SKM-1 treated with dmso at 0.1 percent for 144 hours (cell line): ENCODE data around the gene STRN4.
"Not testable (repeated sequence)": the region's sequence is repeated elsewhere in the genome, so short reads cannot be mapped to it uniquely, and the experiment has no call there.

Experiments used
- DNase-seq: peaks from one replicate; lab custom pipeline; 2025; ENCODE audit not compliant: unreplicated experiment; lab: John Stamatoyannopoulos, UW

The STRN4 gene

DNA sequence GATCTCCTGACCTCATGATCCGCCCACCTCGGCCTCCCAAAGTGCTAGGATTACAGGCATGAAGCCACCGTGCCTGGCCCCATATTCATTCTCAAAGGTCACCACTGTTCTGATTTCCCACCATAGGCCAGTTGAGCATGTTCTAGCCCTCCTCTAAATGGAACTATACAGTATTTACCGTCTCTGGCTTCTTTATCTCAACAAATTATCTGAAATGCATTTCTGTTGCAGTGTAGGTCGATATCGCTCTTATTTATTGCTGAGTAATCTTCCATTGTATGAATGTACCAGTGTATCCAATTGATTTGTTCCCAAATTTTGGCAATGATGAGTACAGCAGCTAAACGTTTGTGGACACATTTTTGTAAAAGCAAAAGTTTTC, 26.8 kb upstream of the STRN4 start:
- DNase-seq: no peak

GRCh38 chr19:46772170-46773017, 26.1 kb upstream of the STRN4 start:
- no peak for DNase-seq

DNA sequence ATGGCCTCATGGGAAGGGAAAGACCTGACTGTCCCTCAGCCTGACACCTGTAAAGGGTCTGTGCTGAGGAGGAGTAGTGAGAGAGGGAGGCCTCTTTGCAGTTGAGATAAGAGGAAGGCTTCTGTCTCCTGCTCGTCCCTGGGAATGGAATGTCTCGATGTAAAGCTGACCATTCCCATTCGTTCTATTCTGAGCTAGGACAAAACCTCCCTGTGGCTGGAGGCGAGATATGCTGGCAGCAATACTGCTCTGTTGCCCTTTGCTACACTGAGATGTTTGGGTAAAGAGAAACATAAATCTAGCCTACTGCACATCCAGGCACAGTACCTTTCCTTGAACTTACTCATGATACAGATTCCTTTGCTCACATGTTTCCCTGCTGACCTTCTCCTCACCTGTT, 22.5 kb upstream of the STRN4 start:
- DNase-seq: not testable (repeated sequence)

DNA sequence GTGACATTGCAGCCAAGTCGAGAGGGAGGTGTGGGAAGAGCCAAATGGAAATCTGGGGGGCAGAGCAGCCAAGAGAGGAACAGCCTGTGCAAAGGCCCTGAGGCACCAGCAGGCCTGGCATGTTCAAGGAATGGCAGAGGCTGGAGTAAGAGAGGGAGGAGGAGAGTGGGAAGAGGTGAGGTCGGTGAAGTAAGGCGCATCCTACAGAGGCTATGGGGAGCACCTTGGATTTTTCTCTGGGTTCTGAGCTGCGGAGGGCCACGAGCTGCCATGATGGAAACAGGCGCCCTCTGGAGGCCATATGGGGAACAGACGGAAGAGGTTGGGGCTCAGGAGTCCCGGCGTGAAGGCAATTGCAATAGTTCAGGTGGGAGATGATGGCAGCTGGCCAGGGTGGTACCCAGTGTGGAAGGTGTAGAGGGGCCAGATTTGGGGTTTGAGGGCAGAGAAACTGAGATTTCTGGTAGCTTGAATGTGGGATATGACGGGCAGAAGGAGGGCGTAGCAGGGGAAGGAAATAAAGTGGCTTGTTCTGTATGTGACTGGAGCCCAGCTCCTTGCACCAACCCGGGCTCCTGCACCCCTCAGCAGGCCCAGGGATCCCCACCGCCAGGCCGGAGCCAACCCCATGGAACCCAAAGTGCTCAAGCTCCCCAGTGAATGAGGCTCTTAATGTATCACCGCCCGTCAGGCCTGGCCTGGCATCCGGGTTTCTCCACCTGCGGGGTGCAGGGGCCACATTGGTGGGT, 20.5 kb upstream of the STRN4 start:
- no peak for DNase-seq

DNA sequence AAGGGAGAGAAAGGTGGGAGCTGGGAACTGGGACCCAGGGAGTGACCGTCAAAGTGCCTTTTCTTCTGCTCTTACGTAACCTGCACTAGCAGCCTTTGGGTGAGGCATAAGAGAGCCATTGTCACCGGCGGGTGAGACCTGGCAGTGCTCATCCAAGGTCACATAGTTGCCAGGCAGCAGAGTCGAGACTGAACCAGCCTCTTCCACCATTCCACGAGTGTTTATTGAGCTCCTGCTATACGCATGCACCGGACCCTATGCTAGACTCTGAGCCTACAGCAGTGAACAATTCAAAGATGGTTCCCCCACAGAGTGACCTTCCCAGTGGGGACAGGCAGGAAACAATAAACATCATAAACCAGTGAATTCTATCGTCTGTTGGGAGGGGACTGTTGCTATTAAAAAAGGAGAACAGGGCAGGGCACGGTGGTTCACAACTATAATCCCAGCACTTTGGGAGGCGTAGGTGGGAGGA, 18.6 kb upstream of the STRN4 start:
- DNase-seq: no peak

DNA sequence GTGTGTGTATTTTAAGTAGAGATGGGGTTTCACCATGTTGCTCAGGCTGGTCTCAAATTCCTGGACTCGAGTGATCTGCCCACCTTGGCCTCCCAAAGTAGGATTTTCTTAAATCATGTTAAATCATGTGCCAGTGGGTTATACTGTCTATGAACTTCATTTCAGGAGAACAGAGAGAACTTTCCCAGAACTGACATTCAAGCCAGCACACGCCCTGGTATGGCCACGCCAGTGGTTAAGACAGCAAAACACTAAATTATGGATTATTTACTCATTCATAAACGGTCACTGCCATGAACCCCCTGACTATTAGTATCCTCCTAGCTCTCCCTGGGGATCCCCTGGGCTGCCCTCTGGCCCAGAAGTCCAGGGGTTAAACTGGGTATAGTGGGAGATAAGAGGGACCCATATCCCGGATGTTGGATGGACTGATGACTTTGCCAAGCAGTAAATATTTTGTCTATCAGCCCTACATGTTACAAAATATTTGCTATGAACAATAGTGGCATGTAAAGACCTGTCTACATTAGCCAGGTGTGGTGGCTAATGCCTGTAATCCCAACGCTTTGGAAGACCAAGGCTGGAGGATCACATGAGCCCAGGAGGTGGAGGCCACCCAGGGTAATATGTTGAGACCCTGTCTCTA, 16.1 kb upstream of the STRN4 start:
- no peak for DNase-seq

GRCh38 chr19:46761418-46761831, 15.2 kb upstream of the STRN4 start:
- DNase-seq: no peak

DNA sequence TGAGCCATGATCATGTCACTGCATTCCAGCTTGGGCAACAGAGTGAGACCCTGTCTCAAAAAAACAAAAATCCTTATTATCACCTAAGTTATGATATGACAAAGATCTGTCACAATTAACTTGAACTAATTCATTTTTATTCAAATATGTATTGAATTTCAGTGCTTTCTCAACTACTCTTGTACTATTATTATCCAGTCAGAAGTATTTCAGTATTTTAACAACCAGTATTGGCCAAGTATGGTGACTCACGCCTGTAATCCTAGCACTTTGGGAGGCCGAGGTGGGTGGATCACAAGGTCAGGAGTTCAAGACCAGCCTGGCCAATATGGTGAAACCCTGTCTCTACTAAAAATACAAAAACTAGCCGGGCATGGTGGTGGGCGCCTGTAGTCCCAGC, 14.6 kb upstream of the STRN4 start:
- not testable (repeated sequence) for DNase-seq

GRCh38 chr19:46760363-46760762, 14.1 kb upstream of the STRN4 start:
- no peak for DNase-seq

GRCh38 chr19:46759817-46760333, 13.6 kb upstream of the STRN4 start:
- no peak for DNase-seq

- DNase-seq: no peak
Observed at GRCh38 chr19:46759206-46759605, 13.0 kb upstream of the STRN4 start.

DNA sequence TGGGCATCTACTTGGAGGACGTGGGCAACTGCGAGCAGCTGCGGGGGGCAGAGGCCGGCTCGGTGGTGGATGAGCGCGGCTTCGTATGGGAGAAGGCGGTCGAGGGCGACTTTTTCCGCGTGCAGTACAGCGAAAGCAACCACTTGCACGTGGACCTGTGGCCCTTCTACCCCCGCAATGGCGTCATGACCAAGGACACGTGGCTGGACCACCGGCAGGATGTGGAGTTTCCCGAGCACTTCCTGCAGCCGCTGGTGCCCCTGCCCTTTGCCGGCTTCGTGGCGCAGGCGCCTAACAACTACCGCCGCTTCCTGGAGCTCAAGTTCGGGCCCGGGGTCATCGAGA, 10.3 kb upstream of the STRN4 start:
- no peak for DNase-seq

DNA sequence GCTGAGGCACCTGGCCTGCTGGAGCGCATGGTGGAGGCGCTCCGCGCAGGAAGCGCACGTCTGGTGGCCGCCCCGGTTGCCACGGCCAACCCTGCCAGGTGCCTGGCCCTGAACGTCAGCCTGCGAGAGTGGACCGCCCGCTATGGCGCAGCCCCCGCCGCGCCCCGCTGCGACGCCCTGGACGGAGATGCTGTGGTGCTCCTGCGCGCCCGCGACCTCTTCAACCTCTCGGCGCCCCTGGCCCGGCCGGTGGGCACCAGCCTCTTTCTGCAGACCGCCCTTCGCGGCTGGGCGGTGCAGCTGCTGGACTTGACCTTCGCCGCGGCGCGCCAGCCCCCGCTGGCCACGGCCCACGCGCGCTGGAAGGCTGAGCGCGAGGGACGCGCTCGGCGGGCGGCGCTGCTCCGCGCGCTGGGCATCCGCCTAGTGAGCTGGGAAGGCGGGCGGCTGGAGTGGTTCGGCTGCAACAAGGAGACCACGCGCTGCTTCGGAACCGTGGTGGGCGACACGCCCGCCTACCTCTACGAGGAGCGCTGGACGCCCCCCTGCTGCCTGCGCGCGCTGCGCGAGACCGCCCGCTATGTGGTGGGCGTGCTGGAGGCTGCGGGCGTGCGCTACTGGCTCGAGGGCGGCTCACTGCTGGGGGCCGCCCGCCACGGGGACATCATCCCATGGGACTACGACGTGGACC, 9.7 kb upstream of the STRN4 start:
- no peak for DNase-seq

- DNase-seq: no peak
Observed at GRCh38 chr19:46755077-46755852, 9.0 kb upstream of the STRN4 start.

- no peak for DNase-seq
Observed at GRCh38 chr19:46753420-46754155, 7.3 kb upstream of the STRN4 start.

DNA sequence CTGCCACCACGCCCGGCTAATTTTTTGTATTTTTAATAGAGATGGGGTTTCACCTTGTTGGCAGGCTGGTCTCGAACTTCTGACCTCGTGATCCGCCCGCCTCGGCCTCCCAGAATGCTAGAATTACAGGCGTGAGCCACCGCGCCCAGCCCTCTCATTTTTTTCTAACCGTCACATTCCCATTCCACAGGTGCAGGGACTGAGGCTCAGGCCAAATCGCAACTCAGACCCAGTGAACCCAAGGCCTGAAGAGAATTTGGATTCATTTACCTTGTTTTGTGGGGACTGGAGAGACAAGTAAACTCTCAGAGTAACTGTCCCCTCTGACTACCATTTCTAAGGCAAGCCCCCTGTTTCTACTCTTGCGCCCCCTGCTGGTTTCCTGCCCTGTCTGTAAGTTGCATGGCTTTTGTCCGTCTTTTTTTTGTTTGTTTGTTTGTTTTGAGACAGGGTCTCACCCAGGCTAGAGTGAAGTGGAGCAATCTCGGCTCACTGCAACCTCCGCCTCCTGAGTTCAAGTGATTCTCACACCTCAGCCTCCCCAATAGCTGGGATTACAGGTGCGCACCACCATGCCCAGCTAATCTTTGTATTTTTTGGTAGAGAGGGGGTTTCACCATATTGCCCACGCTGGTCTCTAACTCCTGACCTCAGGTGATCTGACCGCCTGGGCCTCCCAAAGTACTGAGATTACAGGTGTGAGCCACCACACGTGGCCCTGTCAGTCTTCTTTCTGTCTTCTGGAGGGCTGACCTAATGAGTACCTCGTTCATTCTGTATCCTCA, 2.3 kb upstream of the STRN4 start:
- no peak for DNase-seq

DNA sequence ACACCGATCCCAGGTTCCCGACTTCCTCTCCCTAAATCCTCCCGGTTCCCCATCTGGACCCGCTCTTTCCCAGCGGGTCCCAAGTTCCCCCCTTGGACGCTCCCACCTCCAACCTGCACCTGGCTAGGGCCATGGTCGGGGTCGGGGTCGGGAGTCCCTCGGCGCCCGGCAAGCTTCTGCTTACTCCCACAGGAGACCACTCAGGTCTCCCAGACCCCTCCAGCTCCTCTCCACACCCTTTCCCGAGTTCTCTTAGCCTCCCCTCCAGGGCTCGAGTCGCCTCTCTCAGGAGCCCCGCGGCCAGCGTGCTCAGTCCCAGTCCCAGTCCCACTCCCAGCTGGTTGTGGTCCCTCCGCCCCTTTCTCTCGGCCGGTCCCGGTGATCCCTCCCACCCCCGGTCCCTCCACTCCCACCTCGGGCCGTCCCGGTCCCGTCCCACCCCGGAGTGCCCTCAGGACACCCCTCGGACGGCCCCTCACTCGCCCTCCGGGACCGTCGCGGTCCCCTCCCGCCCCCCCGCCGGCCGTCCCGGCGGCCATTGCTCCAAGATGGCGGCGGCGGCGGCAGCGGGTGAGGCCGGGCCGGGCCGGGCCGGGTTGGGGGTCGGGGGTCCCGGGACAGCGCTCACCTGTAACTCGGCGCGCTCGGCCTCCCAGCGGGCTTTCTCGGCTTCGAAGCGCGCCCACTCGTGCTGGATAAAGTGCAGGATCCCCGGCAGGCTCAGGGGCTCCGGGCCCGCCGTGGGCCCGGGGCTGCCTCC, 549 bp downstream of the STRN4 start, which contains the start of gene FKRP:
FKRP (plus strand) TSS at position 537 of the 760 bp plus-strand sequence. CDS start 9,394 bp downstream, outside the sequence.
- DNase-seq: no peak

GRCh38 chr19:46745030-46745429, 1.2 kb downstream of the STRN4 start:
- no peak for DNase-seq
